Liver (tissue), 9 donors: Measurements from ENCODE around the gene EVA1C. TPM values are rescaled to one million over a fixed set of nuclear protein-coding genes. Genes with fewer than 3 reads are reported as not detected.

Experiments
- DNase-seq: peaks from one replicate; pipeline ENCODE4 v3.0.0-alpha.2; 2017; ENCODE audit warnings: low spot score
- H3K27ac ChIP-seq, 2 donors: one replicate each; pipeline ENCODE4 v1.7.0; 2013; ENCODE audit warnings: inconsistent platforms in 2 of 2, low read length in 2 of 2, control low read depth in 1 of 2, low read depth in 1 of 2, mild to moderate bottlenecking in 1 of 2
- H3K27me3 ChIP-seq, 4 donors: one replicate each; pipeline versions ENCODE4 v1.6.1 to v1.7.0; 2013; ENCODE audit warnings: low read length in 3 of 4, inconsistent platforms in 1 of 4, mild to moderate bottlenecking in 1 of 4, moderate library complexity in 1 of 4; ENCODE audit not compliant: control insufficient read depth in 4 of 4, insufficient read depth in 4 of 4
- H3K36me3 ChIP-seq, 4 donors: one replicate each; pipeline versions ENCODE4 v1.6.1 to v1.7.0; 2013; ENCODE audit warnings: low read length in 3 of 4, mild to moderate bottlenecking in 3 of 4, low read depth in 1 of 4, moderate library complexity in 1 of 4; ENCODE audit not compliant: control insufficient read depth in 4 of 4, insufficient read depth in 3 of 4
- H3K4me1 ChIP-seq, 4 donors: one replicate each; pipeline versions ENCODE4 v1.6.1 to v1.7.0; 2013; ENCODE audit warnings: low read length in 3 of 4, mild to moderate bottlenecking in 3 of 4, moderate library complexity in 1 of 4; ENCODE audit not compliant: control insufficient read depth in 4 of 4, insufficient read depth in 4 of 4
- H3K4me3 ChIP-seq, 3 donors: one replicate each; pipeline versions ENCODE4 v1.6.1 to v1.7.0; 2013; ENCODE audit warnings: low read length in 3 of 3, control low read depth in 1 of 3, low read depth in 1 of 3, mild to moderate bottlenecking in 1 of 3
- H3K9ac ChIP-seq, 2 donors: one replicate each; pipeline ENCODE4 v1.7.0; 2013; ENCODE audit warnings: low read length in 2 of 2, mild to moderate bottlenecking in 2 of 2, moderate library complexity in 2 of 2, control low read depth in 1 of 2, low read depth in 1 of 2
- H3K9me3 ChIP-seq, 4 donors: one replicate each; pipeline versions ENCODE4 v1.6.1 to v1.7.0; 2013; ENCODE audit warnings: low read length in 3 of 4; ENCODE audit not compliant: control insufficient read depth in 4 of 4
- ATF3 ChIP-seq: IDR thresholded peaks from 2 replicates; pipeline ENCODE4 v1.6.1; 2016; ENCODE audit warnings: antibody characterized with exemption
- CTCF ChIP-seq: fragments of 150-350 bp; IDR thresholded peaks from 2 replicates; pipeline ENCODE4 v1.5.1; 2017; ENCODE audit warnings: improper control_type of control experiment, low read depth, low read length; ENCODE audit not compliant: missing input control
- EGR1 ChIP-seq, 2 donors: IDR thresholded peaks; 2 replicates each; pipeline ENCODE4 v1.6.1; 2016 to 2018; ENCODE audit warnings: antibody characterized with exemption in 2 of 2, low read depth in 2 of 2
- FOXA1 ChIP-seq: IDR thresholded peaks from 2 replicates; pipeline ENCODE4 v1.6.1; 2016; ENCODE audit warnings: antibody characterized with exemption
- FOXA2 ChIP-seq: IDR thresholded peaks from 2 replicates; pipeline ENCODE4 v1.6.1; 2016; ENCODE audit warnings: antibody characterized with exemption
- HNF4A ChIP-seq, 2 donors: conservative IDR thresholded peaks; 2 replicates each; pipeline ENCODE4 v1.6.1; 2016; ENCODE audit warnings: antibody characterized with exemption in 2 of 2, mild to moderate bottlenecking in 2 of 2
- HNF4G ChIP-seq: IDR thresholded peaks from 2 replicates; pipeline ENCODE4 v1.6.1; 2016; ENCODE audit warnings: antibody characterized with exemption
- JUND ChIP-seq, 2 donors: IDR thresholded peaks; 2 replicates each; pipeline ENCODE4 v1.6.1; 2016; ENCODE audit warnings: antibody characterized with exemption in 2 of 2
- MAX ChIP-seq: IDR thresholded peaks from 2 replicates; pipeline ENCODE4 v1.6.1; 2016; ENCODE audit warnings: antibody characterized with exemption
- NR2F2 ChIP-seq: IDR thresholded peaks from 2 replicates; pipeline ENCODE4 v1.6.1; 2016; ENCODE audit warnings: antibody characterized with exemption
- RAD21 ChIP-seq, 2 donors: IDR thresholded peaks; 2 replicates each; pipeline ENCODE4 v1.6.1; 2016; ENCODE audit warnings: antibody characterized with exemption in 2 of 2, mild to moderate bottlenecking in 2 of 2
- REST ChIP-seq: IDR thresholded peaks from 2 replicates; pipeline ENCODE4 v1.6.1; 2016; ENCODE audit warnings: antibody characterized with exemption, mild to moderate bottlenecking
- RXRA ChIP-seq, 2 donors: IDR thresholded peaks; 2 replicates each; pipeline ENCODE4 v1.6.1; 2017 to 2018; ENCODE audit warnings: antibody characterized with exemption in 2 of 2, mild to moderate bottlenecking in 1 of 2
- SP1 ChIP-seq: IDR thresholded peaks from 2 replicates; pipeline ENCODE4 v1.6.1; 2018; ENCODE audit warnings: antibody characterized with exemption, mild to moderate bottlenecking
- TAF1 ChIP-seq: conservative IDR thresholded peaks from 2 replicates; pipeline ENCODE4 v1.6.1; 2016; ENCODE audit warnings: antibody characterized with exemption, mild to moderate bottlenecking
- YY1 ChIP-seq: IDR thresholded peaks from 2 replicates; pipeline ENCODE4 v1.6.1; 2016; ENCODE audit warnings: antibody characterized with exemption, mild to moderate bottlenecking
- ZBTB33 ChIP-seq: IDR thresholded peaks from 2 replicates; pipeline ENCODE4 v1.6.1; 2016; ENCODE audit warnings: antibody characterized with exemption
- WGBS: extraction: QIAGEN DNeasy Blood & Tissue Kit; methylation state at CpG from one replicate; pipeline ENCODE4 v1.1.7; 2013; 5-methylcytosine and 5-hydroxymethylcytosine counted together
- polyA plus RNA-seq, 2 donors: library from polyadenylated mRNA; stranded (reverse) in 1 of 2; unstranded in 1 of 2; fragments of 200-250 nt in 1 of 2; fragments of >200 nt in 1 of 2; fragmentation: Nextera tagmentation in 1 of 2; extraction: Ambion mirVana in 1 of 2; gene quantifications; one replicate each; pipeline versions ENCODE4 v1.2.1 to v1.2.3, GENCODE V29; 2013 to 2015
- total RNA-seq, 2 donors: library from RNA; depleted of rRNA; stranded (reverse); fragments of >200 nt; gene quantifications; one replicate each; pipeline ENCODE4 v1.2.3, GENCODE V29; 2014
- donor health status: healthy.
- donor health status: healthy.
- donor health status: healthy.
- donor health status: healthy.
- donor health status: healthy.

The EVA1C gene
- total and polyA plus RNA-seq, 4 donors, result 0.47 to 3.3 (median 2.4) TPM

- TF ChIP-seq REST, result peak; percentile 47
- TF ChIP-seq NR2F2, result peak; percentile 52
- no peak for TF ChIP-seq FOXA1
- TF ChIP-seq HNF4G, result peak; percentile 4
- TF ChIP-seq RXRA (IDR thresholded peaks at IDR 0.05), result peak in 1 of 2 donors; percentile 31
Observed at GRCh38 chr21:32392880-32393676, 19.4 kb upstream of the EVA1C start, which contains the start of gene URB1 (continued).

- no peaks in the 10 kb centered on the region for H3K36me3 ChIP-seq
- 43% methylated on average over 9 of the region's 9 CpGs for WGBS
- peaks cover 3 to 25% (median 15%) of the 10 kb centered on the region in 4 donors for H3K4me1 ChIP-seq
- H3K9ac ChIP-seq, result peak overlapping the region; percentile 60 to 66
- no peaks in the 10 kb centered on the region for H3K27me3 ChIP-seq
- H3K9me3 ChIP-seq, result no peaks in the 10 kb centered on the region
- TF ChIP-seq CTCF (no peak), REST (no peak), FOXA2 (no peak), FOXA1 (no peak), SP1 (no peak), NR2F2 (no peak), MAX (no peak), RAD21 (IDR thresholded peaks at IDR 0.05) (no peak), HNF4A (conservative IDR thresholded peaks at IDR 0.05) (no peak), ATF3 (no peak), YY1 (no peak), JUND (IDR thresholded peaks at IDR 0.05) (no peak), TAF1 (no peak), RXRA (IDR thresholded peaks at IDR 0.05) (no peak), HNF4G (no peak), ZBTB33 (no peak), EGR1 (IDR thresholded peaks at IDR 0.05; ENCODE audit: low read depth in 2 of 2) (no peak)
- no peak for DNase-seq
- peak overlapping the region; percentile 67 to 71 for H3K27ac ChIP-seq
- H3K4me3 ChIP-seq, result peak overlapping the region; percentile 71 to 95 (median 74)
Observed at GRCh38 chr21:32393677-32394001, 18.9 kb upstream of the EVA1C start.
